H9 (cell line): Measurements from ENCODE around the gene GLYATL2. TPM values are rescaled to one million over a fixed set of nuclear protein-coding genes. Genes with fewer than 3 reads are reported as not detected.

Source experiments
- DNase-seq: peaks from one replicate; pipeline ENCODE4 v3.0.0-alpha.2; 2017
- H2AFZ ChIP-seq: one replicate; pipeline ENCODE4 v1.6.1; 2013; ENCODE audit warnings: mild to moderate bottlenecking, low read length, control low read depth, moderate library complexity
- H2AK5ac ChIP-seq: 2 replicates; pipeline ENCODE4 v1.6.1; 2013; ENCODE audit warnings: low read length, control low read depth, mixed read lengths; ENCODE audit not compliant: insufficient read length
- H2BK120ac ChIP-seq: one replicate; pipeline ENCODE4 v1.6.1; 2013; ENCODE audit warnings: low read depth, mild to moderate bottlenecking, low read length, control low read depth, inconsistent platforms; ENCODE audit not compliant: poor library complexity, severe bottlenecking
- H2BK12ac ChIP-seq: 2 replicates; pipeline ENCODE4 v1.6.1; 2013; ENCODE audit warnings: low read length, control low read depth, mixed read lengths, low read depth; ENCODE audit not compliant: insufficient read length
- H2BK15ac ChIP-seq: 2 replicates; pipeline ENCODE4 v1.6.1; 2013; ENCODE audit warnings: low read depth, low read length, control low read depth
- H2BK20ac ChIP-seq: one replicate; pipeline ENCODE4 v1.6.1; 2013; ENCODE audit warnings: low read depth, mild to moderate bottlenecking, low read length, control low read depth, inconsistent platforms; ENCODE audit not compliant: poor library complexity, severe bottlenecking
- H2BK5ac ChIP-seq: 2 replicates; pipeline ENCODE4 v1.6.1; 2013; ENCODE audit warnings: low read length, control low read depth, mixed read lengths; ENCODE audit not compliant: insufficient read length
- H3K14ac ChIP-seq: 2 replicates; pipeline ENCODE4 v1.6.1; 2013; ENCODE audit warnings: low read length, control low read depth; ENCODE audit not compliant: insufficient read depth
- H3K18ac ChIP-seq: 2 replicates; pipeline ENCODE4 v1.6.1; 2013; ENCODE audit warnings: low read depth, mild to moderate bottlenecking, mixed read lengths, low read length, control low read depth; ENCODE audit not compliant: insufficient read length
- H3K23ac ChIP-seq: 2 replicates; pipeline ENCODE4 v1.6.1; 2013; ENCODE audit warnings: low read length, control low read depth, mixed read lengths, low read depth; ENCODE audit not compliant: insufficient read length
- H3K23me2 ChIP-seq: 2 replicates; pipeline ENCODE4 v1.6.1; 2013; ENCODE audit warnings: low read depth, mild to moderate bottlenecking, mixed read lengths, low read length, control low read depth; ENCODE audit not compliant: insufficient read length, poor library complexity, severe bottlenecking
- H3K27ac ChIP-seq: 2 replicates; pipeline ENCODE4 v1.5.1; 2013; ENCODE audit warnings: low read length, control low read depth, mixed read lengths, low read depth; ENCODE audit not compliant: insufficient read length
- H3K27me3 ChIP-seq: 2 replicates; pipeline ENCODE4 v1.6.1; 2013; ENCODE audit warnings: low read length, control low read depth, inconsistent platforms; ENCODE audit not compliant: insufficient read depth
- H3K4ac ChIP-seq: 2 replicates; pipeline ENCODE4 v1.6.1; 2013; ENCODE audit warnings: low read depth, mild to moderate bottlenecking, control low read depth, inconsistent platforms, low read length, moderate library complexity
- H3K4me1 ChIP-seq: 2 replicates; pipeline ENCODE4 v1.6.1; 2013; ENCODE audit warnings: low read length, control low read depth, inconsistent platforms; ENCODE audit not compliant: insufficient read depth
- H3K4me2 ChIP-seq: 2 replicates; pipeline ENCODE4 v1.6.1; 2013; ENCODE audit warnings: low read length, control low read depth, mixed read lengths; ENCODE audit not compliant: insufficient read length, insufficient read depth
- H3K56ac ChIP-seq: 2 replicates; pipeline ENCODE4 v1.6.1; 2013; ENCODE audit warnings: low read depth, mild to moderate bottlenecking, mixed read lengths, low read length, control low read depth; ENCODE audit not compliant: insufficient read length
- H3K79me1 ChIP-seq: 2 replicates; pipeline ENCODE4 v1.6.1; 2013; ENCODE audit warnings: low read depth, mild to moderate bottlenecking, moderate library complexity, low read length, control low read depth, inconsistent platforms; ENCODE audit not compliant: insufficient read depth, poor library complexity, severe bottlenecking
- H3K79me2 ChIP-seq: 2 replicates; pipeline ENCODE4 v1.6.1; 2013; ENCODE audit warnings: low read length, control low read depth, inconsistent platforms; ENCODE audit not compliant: insufficient read depth
- H3K9ac ChIP-seq: 2 replicates; pipeline ENCODE4 v1.6.1; 2013; ENCODE audit warnings: low read length, control low read depth, mixed read lengths; ENCODE audit not compliant: insufficient read length; ENCODE audit errors: extremely low read depth
- H3K9me3 ChIP-seq: one replicate; pipeline ENCODE4 v1.6.1; 2013; ENCODE audit warnings: low read depth, low read length, inconsistent platforms; ENCODE audit not compliant: control insufficient read depth
- H3T11ph ChIP-seq: one replicate; pipeline ENCODE4 v1.6.1; 2013; ENCODE audit warnings: mild to moderate bottlenecking, low read length, control low read depth, inconsistent platforms
- H4K20me1 ChIP-seq: one replicate; pipeline ENCODE4 v1.6.1; 2013; ENCODE audit not compliant: control insufficient read depth, insufficient read length, insufficient read depth
- H4K5ac ChIP-seq: 2 replicates; pipeline ENCODE4 v1.6.1; 2013; ENCODE audit warnings: low read depth, mild to moderate bottlenecking, mixed read lengths, low read length, control low read depth; ENCODE audit not compliant: insufficient read length
- H4K8ac ChIP-seq: replicated peaks from 2 replicates; pipeline ENCODE4 v1.6.1; 2013; ENCODE audit warnings: low read length, control low read depth, mixed read lengths, low read depth; ENCODE audit not compliant: insufficient read length
- H4K91ac ChIP-seq: 2 replicates; pipeline ENCODE4 v1.6.1; 2013; ENCODE audit warnings: low read depth, mild to moderate bottlenecking, moderate library complexity, mixed read lengths, low read length, control low read depth; ENCODE audit not compliant: insufficient read length
- H3K27ac Mint-ChIP-seq, 3 experiments: 2 replicates in 2 of 3; 3 replicates in 1 of 3; pipeline ENCODE4 v1.8.0; 2020 to 2021; ENCODE audit warnings: mixed read lengths in 3 of 3, mild to moderate bottlenecking in 1 of 3, moderate library complexity in 1 of 3
- H3K27me3 Mint-ChIP-seq: 2 replicates; pipeline ENCODE4 v1.8.0; 2021; ENCODE audit warnings: low read depth, mild to moderate bottlenecking, moderate library complexity, mixed read lengths
- H3K36me3 Mint-ChIP-seq, 3 experiments: 2 replicates in 2 of 3; 3 replicates in 1 of 3; pipeline ENCODE4 v1.8.0; 2020 to 2021; ENCODE audit warnings: low read depth in 3 of 3, mixed read lengths in 3 of 3; ENCODE audit not compliant: insufficient read depth in 1 of 3
- H3K4me1 Mint-ChIP-seq, 2 experiments: 2 replicates each; pipeline ENCODE4 v1.8.0; 2020; ENCODE audit warnings: mixed read lengths in 2 of 2
- H3K4me3 Mint-ChIP-seq, 2 experiments: 2 replicates in 1 of 2; 3 replicates in 1 of 2; pipeline ENCODE4 v1.8.0; 2020 to 2021; ENCODE audit warnings: mild to moderate bottlenecking in 2 of 2, mixed read lengths in 2 of 2, moderate library complexity in 1 of 2
- H3K9me3 Mint-ChIP-seq, 2 experiments: 2 replicates in 1 of 2; 3 replicates in 1 of 2; pipeline ENCODE4 v1.8.0; 2020; ENCODE audit warnings: mild to moderate bottlenecking in 2 of 2, mixed read lengths in 2 of 2, moderate library complexity in 1 of 2
- WGBS: extraction: QIAGEN DNeasy Blood & Tissue Kit; methylation state at CpG from one replicate; pipeline ENCODE4 v1.1.7; 2013; ENCODE audit warnings: missing lambda C conversion rate, low lambda C conversion rate, mixed read lengths; ENCODE audit not compliant: insufficient read length; ENCODE audit errors: extremely low coverage; 5-methylcytosine and 5-hydroxymethylcytosine counted together
- total RNA-seq: library from RNA; stranded (reverse); gene quantifications from 2 replicates; pipeline ENCODE4 v1.2.1, GENCODE V29; 2021
- TF ChIP-seq, protein P1 (sequence below): fragments of 200-600 bp; sonication (generic); conservative IDR thresholded peaks from 3 replicates; pipeline ENCODE4 v1.8.0; 2021; ENCODE audit warnings: antibody characterized with exemption, mild to moderate bottlenecking

The GLYATL2 gene
- total RNA-seq, 1 experiment from 2014 or later: not detected

DNA sequence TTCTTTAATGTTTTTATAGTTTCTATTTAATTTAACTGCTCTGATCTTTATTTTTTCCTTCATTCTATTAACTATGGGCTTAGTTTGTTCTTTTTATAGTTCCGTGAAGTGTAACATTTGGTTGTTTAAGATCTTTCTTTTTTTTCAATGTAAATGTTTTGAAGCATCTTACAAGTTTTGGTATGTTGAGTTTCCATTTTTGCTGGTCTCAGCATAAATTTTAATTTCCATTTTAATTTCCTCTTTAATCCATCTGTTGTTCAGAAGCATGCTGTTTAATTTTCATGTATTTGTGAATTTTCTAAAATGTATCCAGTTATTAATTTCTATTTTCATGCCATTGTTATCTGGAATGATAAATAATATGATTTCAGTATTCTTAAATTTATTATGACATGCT is 17.0 kb upstream of the GLYATL2 start:
- Histone ChIP-seq H3K27ac (no peak overlapping the region), H3K56ac (no peak overlapping the region), H2BK120ac (no peak overlapping the region), H2AFZ (no peak overlapping the region), H3K79me1 (no peaks in the 10 kb centered on the region), H3K18ac (no peak overlapping the region), H3K9me3 (peaks cover 55% of the 10 kb centered on the region), H3K9ac (no peak overlapping the region), H4K20me1 (no peaks in the 10 kb centered on the region), H3T11ph (no peak overlapping the region), H3K14ac (no peak overlapping the region), H3K79me2 (no peaks in the 10 kb centered on the region), H3K4ac (no peak overlapping the region), H4K91ac (no peak overlapping the region), H3K23me2 (no peaks in the 10 kb centered on the region), H2BK5ac (no peak overlapping the region), H4K8ac (no peak overlapping the region), H3K4me1 (no peaks in the 10 kb centered on the region), H4K5ac (no peak overlapping the region), H2AK5ac (no peak overlapping the region), H2BK12ac (no peak overlapping the region), H3K27me3 (no peaks in the 10 kb centered on the region), H3K23ac (no peak overlapping the region), H2BK20ac (no peak overlapping the region), H2BK15ac (no peak overlapping the region), H3K4me2 (no peak overlapping the region)
- Mint-ChIP-seq H3K4me1 (no peaks in the 10 kb centered on the region), H3K27ac (no peak overlapping the region), H3K4me3 (no peak overlapping the region), H3K9me3 (peaks cover 82 to 94% of the 10 kb centered on the region in 2 experiments), H3K36me3 (peaks cover 10 to 35% (median 11%) of the 10 kb centered on the region in 3 experiments; a peak in 4 of 7 replicates), H3K27me3 (peaks cover 1% of the 10 kb centered on the region; the same call in 1 of the 2 replicates)
- WGBS: no CpG with 5 or more reads among the region's 1 CpG
- TF ChIP-seq, protein P1, sequence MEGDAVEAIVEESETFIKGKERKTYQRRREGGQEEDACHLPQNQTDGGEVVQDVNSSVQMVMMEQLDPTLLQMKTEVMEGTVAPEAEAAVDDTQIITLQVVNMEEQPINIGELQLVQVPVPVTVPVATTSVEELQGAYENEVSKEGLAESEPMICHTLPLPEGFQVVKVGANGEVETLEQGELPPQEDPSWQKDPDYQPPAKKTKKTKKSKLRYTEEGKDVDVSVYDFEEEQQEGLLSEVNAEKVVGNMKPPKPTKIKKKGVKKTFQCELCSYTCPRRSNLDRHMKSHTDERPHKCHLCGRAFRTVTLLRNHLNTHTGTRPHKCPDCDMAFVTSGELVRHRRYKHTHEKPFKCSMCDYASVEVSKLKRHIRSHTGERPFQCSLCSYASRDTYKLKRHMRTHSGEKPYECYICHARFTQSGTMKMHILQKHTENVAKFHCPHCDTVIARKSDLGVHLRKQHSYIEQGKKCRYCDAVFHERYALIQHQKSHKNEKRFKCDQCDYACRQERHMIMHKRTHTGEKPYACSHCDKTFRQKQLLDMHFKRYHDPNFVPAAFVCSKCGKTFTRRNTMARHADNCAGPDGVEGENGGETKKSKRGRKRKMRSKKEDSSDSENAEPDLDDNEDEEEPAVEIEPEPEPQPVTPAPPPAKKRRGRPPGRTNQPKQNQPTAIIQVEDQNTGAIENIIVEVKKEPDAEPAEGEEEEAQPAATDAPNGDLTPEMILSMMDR: no peak
- no peak for DNase-seq
